NOMO-1 (cell line): ENCODE results near the gene ARHGAP26.
A peak's percentile ranks its signal among the peaks of the same experiment; 100 is the strongest.

Experiments used
- DNase-seq, 2 experiments: peaks; one replicate each; lab custom pipeline; 2025; ENCODE audit not compliant: unreplicated experiment in 2 of 2; lab: John Stamatoyannopoulos, UW

ARHGAP26 gene

DNA sequence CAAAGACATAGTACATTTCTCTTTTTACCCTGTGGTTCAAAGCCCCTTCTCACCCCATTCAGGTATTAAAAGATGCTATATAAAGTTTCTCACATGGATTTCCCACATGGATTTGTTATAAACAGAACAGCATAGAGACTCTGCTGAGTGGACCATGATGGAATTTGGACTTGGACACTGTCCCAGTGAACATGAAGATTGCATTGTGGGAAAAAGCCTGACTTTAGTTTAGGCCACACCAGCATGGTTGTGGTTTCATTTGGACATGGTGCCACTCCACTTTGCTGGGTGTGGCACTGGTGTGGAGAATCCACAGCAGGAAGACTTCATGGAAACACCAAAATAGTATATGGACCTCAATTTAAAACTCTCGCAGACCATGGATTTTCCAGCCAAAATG lies 124.6 kb downstream of the ARHGAP26 start:
- DNase-seq: no peak

- DNase-seq: no peak
Observed at GRCh38 chr5:142896325-142897007, 126.3 kb downstream of the ARHGAP26 start.

GRCh38 chr5:142897328-142897727 lies 127.2 kb downstream of the ARHGAP26 start:
- DNase-seq: no peak

DNA sequence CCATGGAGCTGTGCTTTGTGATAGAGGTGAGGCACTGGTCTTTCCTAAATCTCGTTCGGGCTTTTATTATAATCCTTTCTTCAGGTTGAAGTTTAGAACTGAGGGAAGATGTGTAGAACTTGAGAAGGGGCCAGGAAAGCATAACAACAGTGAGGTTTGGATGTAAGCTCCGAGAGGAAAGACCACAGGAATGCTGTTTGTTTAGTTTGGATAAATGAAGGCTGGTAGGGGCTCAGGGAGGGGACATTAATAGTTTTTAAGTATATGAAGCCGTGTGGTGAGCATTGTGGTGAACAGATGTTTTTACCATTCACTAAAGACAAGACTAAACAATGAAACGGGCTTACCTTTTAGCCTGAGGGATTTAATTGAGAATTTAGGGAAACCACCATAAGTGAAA lies 130.8 kb downstream of the ARHGAP26 start:
- no peak for DNase-seq

GRCh38 chr5:142901476-142902185 lies 131.5 kb downstream of the ARHGAP26 start:
- DNase-seq: no peak

- peak; percentile 22 to 65 for DNase-seq
Observed at GRCh38 chr5:142902186-142902965, 132.2 kb downstream of the ARHGAP26 start.

GRCh38 chr5:142904416-142904815 lies 134.2 kb downstream of the ARHGAP26 start:
- no peak for DNase-seq

GRCh38 chr5:142905348-142905747 lies 135.2 kb downstream of the ARHGAP26 start:
- no peak for DNase-seq

DNA sequence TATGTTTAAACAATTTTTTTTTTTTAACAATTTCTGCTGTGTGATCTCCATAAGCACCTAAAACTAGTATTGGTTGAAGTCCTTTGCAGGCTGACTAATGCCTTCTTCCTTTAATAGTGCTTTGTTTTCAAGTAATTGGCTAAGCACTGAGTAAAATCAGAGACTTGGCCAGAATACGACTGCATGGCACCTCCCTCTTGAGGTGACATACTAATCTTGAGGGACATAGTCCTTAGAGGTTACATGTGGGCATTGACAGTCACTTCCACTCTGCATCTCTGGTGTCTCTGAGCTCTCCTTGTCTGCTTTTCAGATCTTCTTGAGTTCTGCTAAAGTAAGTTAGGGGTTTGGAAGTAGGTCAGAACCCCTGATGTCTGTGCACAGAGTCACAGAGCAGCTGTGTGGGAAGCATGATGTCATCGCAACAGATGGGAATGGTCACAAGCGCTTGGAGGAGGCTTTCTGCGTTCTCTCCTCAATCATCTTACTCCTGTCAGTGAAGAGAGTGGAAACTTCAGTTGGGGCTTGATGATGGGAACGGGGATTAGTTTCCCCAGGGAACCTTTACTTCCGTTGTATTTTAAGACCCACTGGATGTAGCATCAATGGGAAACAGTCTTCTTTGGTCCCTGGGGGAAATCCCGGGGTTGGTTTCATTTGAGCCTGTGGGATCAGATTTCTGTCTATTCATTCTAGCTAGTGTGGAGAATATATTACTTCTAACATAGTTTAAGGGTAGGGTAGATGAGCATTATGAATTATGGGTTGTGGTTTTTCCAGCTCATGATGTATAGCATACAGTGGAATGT lies 136.9 kb downstream of the ARHGAP26 start:
- DNase-seq: no peak

DNA sequence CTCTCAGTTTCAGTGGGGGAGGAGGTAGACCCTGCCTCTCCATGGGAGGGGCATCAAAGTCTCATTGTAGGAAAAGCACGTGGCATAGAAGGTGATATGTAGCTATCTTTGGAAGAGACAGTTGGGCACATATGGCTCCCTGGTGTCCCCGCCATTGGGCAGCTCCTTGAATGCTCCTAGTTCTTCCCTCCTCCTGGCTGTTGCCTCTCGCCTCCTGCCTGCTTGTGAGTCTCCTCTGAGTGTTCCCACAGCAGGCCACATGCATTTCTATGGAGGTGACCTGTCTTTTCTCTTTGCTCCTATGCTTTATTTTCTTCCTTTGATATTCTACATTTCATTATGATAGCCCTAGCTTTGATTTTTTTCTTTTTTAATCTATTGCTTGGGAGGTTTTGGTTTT lies 138.5 kb downstream of the ARHGAP26 start:
- no peak for DNase-seq

GRCh38 chr5:142910128-142910527 lies 140.0 kb downstream of the ARHGAP26 start:
- DNase-seq: no peak

DNA sequence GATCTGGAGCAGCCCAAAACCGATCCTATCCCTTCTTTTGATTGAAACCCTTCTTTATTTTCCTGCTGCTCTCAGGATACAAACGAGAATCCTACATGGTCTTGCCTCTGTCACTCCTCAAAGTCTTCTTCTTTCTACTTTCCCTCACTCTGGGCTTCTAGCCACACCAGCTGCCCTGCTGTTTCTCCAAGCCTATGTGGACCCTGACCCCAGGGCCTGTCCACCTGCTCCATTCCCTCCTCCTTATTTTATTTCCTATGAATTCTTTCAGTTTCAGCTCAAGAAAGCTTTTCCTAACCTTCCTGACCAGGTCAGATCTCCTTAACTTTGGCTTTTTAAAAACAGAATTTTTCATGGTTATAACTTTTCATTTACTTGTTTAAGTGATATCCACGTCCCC lies 141.0 kb downstream of the ARHGAP26 start:
- DNase-seq: no peak

- no peak for DNase-seq
Observed at GRCh38 chr5:142911775-142912174, 141.6 kb downstream of the ARHGAP26 start.

GRCh38 chr5:142913728-142914338 lies 143.7 kb downstream of the ARHGAP26 start:
- no peak for DNase-seq

- no peak for DNase-seq
Observed at GRCh38 chr5:142915038-142915437, 144.9 kb downstream of the ARHGAP26 start.

DNA sequence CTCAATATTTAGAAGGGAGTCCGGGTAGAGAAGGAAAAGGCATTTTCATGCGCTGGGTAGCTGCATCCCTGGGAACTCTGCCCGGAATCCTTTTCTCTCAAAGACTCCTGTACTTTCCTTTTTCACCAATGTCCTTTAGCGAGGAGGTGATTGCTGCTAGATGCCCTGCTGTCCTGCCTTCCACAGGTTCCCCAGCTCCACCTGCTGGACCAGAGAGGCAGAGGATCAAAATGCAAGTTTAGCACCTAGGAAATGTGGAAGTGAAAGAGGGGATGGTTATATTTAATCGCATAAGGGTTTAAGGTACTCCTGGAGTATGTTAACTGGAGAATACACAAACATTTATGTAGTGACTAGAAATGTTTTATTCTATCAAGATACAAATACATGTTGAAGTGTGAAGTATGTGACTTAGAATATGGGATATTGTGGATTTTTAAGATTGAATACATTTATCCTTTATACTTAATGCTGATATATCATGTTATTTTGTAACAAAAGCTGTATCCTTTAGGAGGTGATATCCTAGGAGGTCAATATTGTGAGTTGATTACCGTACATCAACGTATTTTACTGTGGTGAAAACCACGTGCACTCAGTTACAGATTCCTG lies 145.7 kb downstream of the ARHGAP26 start:
- DNase-seq: peak; percentile 67 to 83

- DNase-seq: peak; percentile 45 to 51
Observed at GRCh38 chr5:142918959-142919635, 148.9 kb downstream of the ARHGAP26 start.

- no peak for DNase-seq
Observed at GRCh38 chr5:142920849-142921612, 150.9 kb downstream of the ARHGAP26 start.
